ENCODE results near the gene H2AZ1. TPM values are rescaled to one million over a fixed set of nuclear protein-coding genes. Genes with fewer than 3 reads are reported as not detected.

H2AZ1 gene
- polyA plus RNA-seq, 1 donor from 2014 or later, result 571 TPM

DNA sequence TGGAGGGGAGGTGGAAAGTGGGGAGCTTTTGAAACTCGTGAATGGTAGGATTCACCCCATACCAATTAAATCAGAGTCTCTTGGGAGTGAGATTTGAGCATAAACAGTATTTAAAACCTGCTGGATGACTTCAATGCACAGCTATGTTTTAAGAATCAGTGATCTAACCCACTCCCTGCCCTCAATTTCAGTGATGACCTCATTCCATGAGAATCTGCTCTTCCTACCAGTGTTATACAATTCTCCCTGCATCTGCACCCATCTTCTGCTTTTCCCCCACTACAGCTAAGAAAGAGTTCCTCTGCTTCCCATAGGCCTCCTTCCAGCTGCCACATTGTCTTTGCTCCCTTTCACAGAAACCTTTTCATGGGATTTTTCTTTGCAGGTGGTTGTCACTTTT lies 18.3 kb upstream of the H2AZ1 start:
- Histone ChIP-seq H3K9ac (ENCODE audit: low read length) (no peak overlapping the region), H3F3A (ENCODE audit: insufficient read depth, low read length, poor library complexity, severe bottlenecking) (no peaks in the 10 kb centered on the region), H3K9me2 (ENCODE audit: insufficient read depth, low read length) (no peaks in the 10 kb centered on the region), H3K36me3 (ENCODE audit: insufficient read depth, low read length) (no peaks in the 10 kb centered on the region), H3K27ac (ENCODE audit: low read length) (no peak overlapping the region), H3K4me2 (ENCODE audit: low read length) (no peak overlapping the region), H2AFZ (ENCODE audit: low read depth, low read length) (no peak overlapping the region), H3K4me3 (ENCODE audit: low read length) (no peak overlapping the region), H3K79me2 (replicated peaks; ENCODE audit: insufficient read depth, low read length) (no peaks in the 10 kb centered on the region), H3K27me3 (ENCODE audit: insufficient read depth, low read depth, low read length) (no peaks in the 10 kb centered on the region), H3K9me3 (ENCODE audit: low read length) (no peaks in the 10 kb centered on the region), H4K20me1 (ENCODE audit: insufficient read depth) (no peaks in the 10 kb centered on the region)
- no peak for TF ChIP-seq REST (IDR thresholded peaks at IDR 0.05; ENCODE audit: borderline replicate concordance)
- no peak for TF ChIP-seq MXI1 (conservative IDR thresholded peaks at IDR 0.05; ENCODE audit: poor library complexity, severe bottlenecking)
- no peak for TF ChIP-seq SMC3 (conservative IDR thresholded peaks at IDR 0.05; ENCODE audit: poor library complexity)

GRCh38 chr4:99966692-99967091 lies 16.6 kb upstream of the H2AZ1 start:
- no peaks in the 10 kb centered on the region for H3F3A ChIP-seq (ENCODE audit: insufficient read depth, low read length, poor library complexity, severe bottlenecking)
- no peak overlapping the region for H3K27ac ChIP-seq (ENCODE audit: low read length)
- no peaks in the 10 kb centered on the region for H3K79me2 ChIP-seq (replicated peaks; ENCODE audit: insufficient read depth, low read length)
- no peaks in the 10 kb centered on the region for H3K27me3 ChIP-seq (ENCODE audit: insufficient read depth, low read depth, low read length)
- H3K9ac ChIP-seq (ENCODE audit: low read length), result no peak overlapping the region
- no peaks in the 10 kb centered on the region for H3K9me2 ChIP-seq (ENCODE audit: insufficient read depth, low read length)
- no peaks in the 10 kb centered on the region for H3K9me3 ChIP-seq (ENCODE audit: low read length)
- H3K4me2 ChIP-seq (ENCODE audit: low read length), result no peak overlapping the region
- TF ChIP-seq TAF1 (IDR thresholded peaks at IDR 0.05; ENCODE audit: low read depth), result no peak
- TF ChIP-seq EP300 (conservative IDR thresholded peaks at IDR 0.05; ENCODE audit: poor library complexity, severe bottlenecking), result no peak
- TF ChIP-seq CTCF (IDR thresholded peaks at IDR 0.05; ENCODE audit: poor library complexity, severe bottlenecking), result no peak
- no peak for TF ChIP-seq SMC3 (conservative IDR thresholded peaks at IDR 0.05; ENCODE audit: poor library complexity)
- no peak for TF ChIP-seq MXI1 (conservative IDR thresholded peaks at IDR 0.05; ENCODE audit: poor library complexity, severe bottlenecking)
- no peak for TF ChIP-seq REST (IDR thresholded peaks at IDR 0.05; ENCODE audit: borderline replicate concordance)
- TF ChIP-seq EZH2 (IDR thresholded peaks at IDR 0.05; ENCODE audit: borderline replicate concordance, insufficient read depth, low read length, poor library complexity, severe bottlenecking), result no peak
- TF ChIP-seq RAD21 (conservative IDR thresholded peaks at IDR 0.05), result no peak
- TF ChIP-seq POLR2AphosphoS5 (IDR thresholded peaks at IDR 0.05), result no peak
- no peak overlapping the region for H3K4me3 ChIP-seq (ENCODE audit: low read length)
- H4K20me1 ChIP-seq (ENCODE audit: insufficient read depth), result no peaks in the 10 kb centered on the region
- H2AFZ ChIP-seq (ENCODE audit: low read depth, low read length), result no peak overlapping the region
- no peaks in the 10 kb centered on the region for H3K36me3 ChIP-seq (ENCODE audit: insufficient read depth, low read length)
